ENCODE results near the gene MPDZ. TPM values are rescaled to one million over a fixed set of nuclear protein-coding genes. Genes with fewer than 3 reads are reported as not detected.

Gene MPDZ
- total RNA-seq, 4 donors from 2014 or later: 17.9 to 29.6 (median 23.5) TPM

- Histone ChIP-seq H3K4me3 (no peak overlapping the region), H3K36me3 (peaks cover 0 to 17% of the 10 kb centered on the region in 2 donors), H3K27me3 (no peaks in the 10 kb centered on the region), H3K9me3 (no peaks in the 10 kb centered on the region), H3K27ac (no peak overlapping the region), H3K4me1 (peaks cover 0 to 7% of the 10 kb centered on the region in 2 donors)
- no peak for DNase-seq
- intact Hi-C loops (cut with DNase I; ENCODE audit: low total_unique reads) (loop anchor here (10.0 kb wide), 1 partner anchor 61 kb away; the partner anchor contains the start of gene MPDZ), in situ Hi-C loops (cut with MboI; ENCODE audit: low sequenced_read_pairs in 4 of 4) (loop anchor here in 1 of 4 donors (25.0 kb wide), 1 partner anchor 1224 kb away; no protein-coding TSS in a partner anchor)
- ATAC-seq: no peak
- TF ChIP-seq CTCF (IDR thresholded peaks at IDR 0.05 in 4 of 5, conservative IDR thresholded peaks at IDR 0.05 in 1 of 5) (peak in 4 of 5 experiments; percentile 19 to 53 (median 31)), POLR2A (IDR thresholded peaks at IDR 0.05) (no peak)
Measured at GRCh38 chr9:13213337-13213736, 66.2 kb downstream of the MPDZ start.

- DNase-seq (no peak), ATAC-seq (no peak)
- in situ Hi-C loops (cut with MboI; ENCODE audit: low sequenced_read_pairs in 4 of 4) (loop anchor here in 1 of 4 donors (25.0 kb wide), 1 partner anchor 1227 kb away; no protein-coding TSS in a partner anchor), intact Hi-C loops (cut with DNase I; ENCODE audit: low total_unique reads) (loop anchor here (10.0 kb wide), 1 partner anchor 64 kb away; the partner anchor contains the start of gene MPDZ)
- Histone ChIP-seq H3K27me3 (no peaks in the 10 kb centered on the region), H3K4me1 (peaks cover 0 to 7% of the 10 kb centered on the region in 2 donors), H3K27ac (no peak overlapping the region), H3K9me3 (no peaks in the 10 kb centered on the region), H3K36me3 (peaks cover 0 to 15% of the 10 kb centered on the region in 2 donors), H3K4me3 (no peak overlapping the region)
- TF ChIP-seq POLR2A (IDR thresholded peaks at IDR 0.05): no peak
- TF ChIP-seq CTCF (IDR thresholded peaks at IDR 0.05 in 4 of 5, conservative IDR thresholded peaks at IDR 0.05 in 1 of 5): no peak
Measured at GRCh38 chr9:13210306-13210705, 69.2 kb downstream of the MPDZ start.

DNA sequence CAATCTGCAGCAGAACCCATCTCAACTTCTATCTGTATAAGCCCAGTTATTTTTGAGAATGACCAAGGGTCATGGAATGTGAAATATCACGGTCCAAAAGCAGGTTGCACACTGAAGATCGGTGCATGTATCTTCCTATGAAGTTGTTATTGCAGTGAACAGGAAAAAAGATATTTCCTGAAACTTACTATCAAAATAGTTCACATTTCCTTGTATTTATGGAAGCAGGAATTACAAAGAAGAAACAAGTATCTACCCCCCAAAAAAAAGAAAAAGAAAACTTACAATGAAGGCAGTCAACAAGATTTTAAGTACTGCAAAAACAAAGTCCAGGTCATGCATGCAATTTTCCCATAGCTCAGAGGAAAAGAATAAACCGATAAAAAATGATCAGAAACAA, 70.0 kb downstream of the MPDZ start:
- no peak overlapping the region for H3K4me3 ChIP-seq
- in situ Hi-C loops (cut with MboI; ENCODE audit: low sequenced_read_pairs in 4 of 4): loop anchor here in 1 of 4 donors (25.0 kb wide), 1 partner anchor 1228 kb away; no protein-coding TSS in a partner anchor
- H3K27me3 ChIP-seq: no peaks in the 10 kb centered on the region
- H3K27ac ChIP-seq: no peak overlapping the region
- peaks cover 0 to 18% of the 10 kb centered on the region in 2 donors for H3K36me3 ChIP-seq
- intact Hi-C loops (cut with DNase I; ENCODE audit: low total_unique reads): no loop called here
- DNase-seq (no peak), ATAC-seq (peak in 1 of 2 donors; percentile 19)
- peaks cover 0 to 7% of the 10 kb centered on the region in 2 donors for H3K4me1 ChIP-seq
- no peaks in the 10 kb centered on the region for H3K9me3 ChIP-seq
- no peak for TF ChIP-seq CTCF (IDR thresholded peaks at IDR 0.05 in 4 of 5, conservative IDR thresholded peaks at IDR 0.05 in 1 of 5)
- no peak for TF ChIP-seq POLR2A (IDR thresholded peaks at IDR 0.05)

DNA sequence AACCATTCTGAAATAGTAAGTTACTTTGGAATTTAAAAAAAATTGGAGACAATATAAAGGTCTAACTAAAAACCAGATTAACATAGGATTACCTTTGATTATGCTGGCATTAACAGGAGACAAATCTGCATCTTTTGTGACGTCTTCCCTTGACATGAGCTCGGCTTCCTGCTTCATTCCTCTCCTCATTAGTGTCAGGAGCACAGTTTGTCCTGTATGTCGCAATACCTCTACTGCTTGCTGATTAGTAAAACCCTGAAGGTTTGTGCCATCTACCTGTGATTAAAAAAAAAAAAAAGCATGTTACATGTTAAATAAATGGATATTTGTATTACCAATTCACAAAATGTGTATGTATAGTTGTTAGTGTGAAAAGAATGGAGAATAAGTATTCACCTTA, 73.7 kb downstream of the MPDZ start:
- H3K4me1 ChIP-seq: peaks cover 0 to 7% of the 10 kb centered on the region in 2 donors
- H3K27ac ChIP-seq: no peak overlapping the region
- H3K27me3 ChIP-seq: no peaks in the 10 kb centered on the region
- intact Hi-C loops (cut with DNase I; ENCODE audit: low total_unique reads): no loop called here
- DNase-seq (no peak), ATAC-seq (no peak)
- TF ChIP-seq POLR2A (IDR thresholded peaks at IDR 0.05) (no peak), CTCF (IDR thresholded peaks at IDR 0.05 in 4 of 5, conservative IDR thresholded peaks at IDR 0.05 in 1 of 5) (no peak)
- no peak overlapping the region for H3K4me3 ChIP-seq
- peaks cover 0 to 24% of the 10 kb centered on the region in 2 donors for H3K36me3 ChIP-seq
- no peaks in the 10 kb centered on the region for H3K9me3 ChIP-seq
- in situ Hi-C loops (cut with MboI; ENCODE audit: low sequenced_read_pairs in 4 of 4): loop anchor here in 1 of 4 donors (25.0 kb wide), 1 partner anchor 1231 kb away; no protein-coding TSS in a partner anchor

Data from gastrocnemius medialis (tissue), 4 donors.